Motor neuron (in vitro differentiated cells): ENCODE measurements around the gene CLCN2. TPM values are rescaled to one million over a fixed set of nuclear protein-coding genes. Genes with fewer than 3 reads are reported as not detected.
A peak's percentile ranks its signal among the peaks of the same experiment; 100 is the strongest.

Experiments used
- ATAC-seq, 8 experiments: fragments of 200-7000 bp; cut with Tn5 transposase; replicated peaks in 6 of 8; 2 replicates each; pipeline ENCODE4 v1.8.0; 2021; ENCODE audit warnings: mild to moderate bottlenecking in 8 of 8, moderate library complexity in 8 of 8
- H3K27ac ChIP-seq, 2 donors: fragments of 250-450 bp; sonication (Bioruptor Pico); 2 replicates each; pipeline ENCODE4 v1.9.0; 2021; ENCODE audit warnings: antibody characterized with exemption in 2 of 2, mild to moderate bottlenecking in 2 of 2, moderate library complexity in 1 of 2
- H3K4me1 ChIP-seq, 2 donors: fragments of 250-450 bp; sonication (Bioruptor Pico); replicated peaks in 1 of 2; 2 replicates each; pipeline ENCODE4 v1.6.1; 2021; ENCODE audit warnings: antibody characterized with exemption in 2 of 2, mild to moderate bottlenecking in 2 of 2, moderate library complexity in 1 of 2
- H3K4me3 ChIP-seq, 5 donors: fragments of 250-450 bp; sonication (Bioruptor Pico); 2 replicates each; pipeline ENCODE4 v1.9.0; 2021; ENCODE audit warnings: antibody characterized with exemption in 5 of 5, mild to moderate bottlenecking in 5 of 5, moderate library complexity in 4 of 5
- WGBS, 10 experiments: fragments of 450-650 bp; shearing (Covaris generic); methylation state at CpG; one replicate each; pipeline ENCODE4 v1.0.0; 2022; 5-methylcytosine and 5-hydroxymethylcytosine counted together
- in situ Hi-C, 9 experiments: fragments of 400-800 bp; cut with MboI; loops; one replicate each; pipeline ENCODE4 v1.15.0; 2021; ENCODE audit warnings: low sequenced_read_pairs in 9 of 9, low pct_unique_long_range_greater_than_20kb in 2 of 9; ENCODE audit not compliant: unreplicated experiment in 9 of 9
- total RNA-seq, 8 experiments: library from RNA; unstranded; fragments of 300-600 nt; gene quantifications; 2 replicates each; pipeline versions ENCODE4 v1.2.3 to v1.2.4, GENCODE V29; 2022

Gene CLCN2
- total RNA-seq, 8 experiments from 2014 or later = 6.1 to 30.9 (median 13.1) TPM

DNA sequence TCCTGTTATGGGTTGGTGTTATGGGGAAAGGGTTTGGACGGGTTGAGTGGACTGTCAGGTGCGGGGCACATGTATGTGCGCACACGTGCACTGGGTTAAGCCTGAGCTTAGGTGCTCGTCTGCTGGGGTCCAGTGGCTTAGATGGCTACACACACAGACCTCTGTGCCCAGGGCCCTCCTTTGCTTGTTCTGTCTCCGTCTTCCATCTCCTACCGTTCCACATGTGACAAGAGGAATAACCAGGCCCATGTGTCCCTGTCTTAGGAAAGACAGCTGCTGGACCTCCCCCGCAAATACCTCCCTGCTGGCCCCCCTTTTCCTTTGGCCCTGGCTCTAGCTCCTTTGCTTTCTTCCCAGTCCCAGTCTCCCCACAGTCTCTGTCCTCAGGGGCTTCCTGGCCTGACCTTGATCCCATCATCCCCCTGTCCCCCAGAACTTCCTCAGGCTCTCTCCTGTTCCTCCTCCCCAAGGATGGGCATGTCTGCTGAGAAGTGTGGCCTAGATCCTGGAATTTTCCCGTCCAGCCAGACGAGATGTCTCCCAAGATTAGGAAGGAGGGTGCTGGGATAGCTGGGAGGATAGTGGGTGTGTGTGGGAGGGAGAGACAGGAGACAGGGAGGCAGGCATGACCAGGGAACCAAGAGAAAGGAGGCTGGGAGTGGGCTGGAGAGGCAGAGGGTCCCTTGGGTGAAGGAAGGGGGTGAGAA is 17.4 kb upstream of the CLCN2 start:
- WGBS, 10 experiments = 20 to 92% (median 63%) methylated on average over 1 to 7 of the region's 10 CpGs; no CpG with 5 or more reads in 2 of the 10 experiments
- peaks cover 18 to 31% of the 10 kb centered on the region in 2 donors for H3K4me1 ChIP-seq
- no peak for ATAC-seq
- H3K27ac ChIP-seq = peak overlapping the region in 1 of 2 donors; percentile 82
- in situ Hi-C loops = loop anchor here in 4 of 9 experiments (10.0 to 25.0 kb wide), 3 partner anchors 156 to 166 kb away; no protein-coding TSS in a partner anchor
- peak overlapping the region in 3 of 5 donors; percentile 54 to 89 (median 80) for H3K4me3 ChIP-seq

- Histone ChIP-seq H3K27ac (no peak within 1 kb of the TSS), H3K4me3 (peak within 1 kb of the TSS in 1 of 5 donors; percentile 12), H3K4me1 (peaks cover 18 to 31% of the 10 kb centered on the region in 2 donors)
- peak in 7 of 8 experiments; percentile 5 to 37 (median 24) for ATAC-seq
- 17 to 60% (median 59%) methylated on average over 1 to 5 of the region's 7 CpGs; no CpG with 5 or more reads in 7 of the 10 experiments for WGBS, 10 experiments
- in situ Hi-C loops = loop anchor here in 4 of 9 experiments (10.0 to 25.0 kb wide), 3 partner anchors 157 to 167 kb away; no protein-coding TSS in a partner anchor
These were observed 16.6 kb upstream of the CLCN2 start, which contains the start of gene THPO for GRCh38 chr3:184377882-184378445. Gene THPO (minus strand): TSS chr3:184378207. CDS start chr3:184376259, 1,948 bp downstream.

GRCh38 chr3:184377374-184377773 is 16.0 kb upstream of the CLCN2 start:
- ATAC-seq = no peak
- WGBS, 10 experiments = 66 to 100% (median 100%) methylated on average over 1 to 3 of the region's 5 CpGs; no CpG with 5 or more reads in 5 of the 10 experiments
- in situ Hi-C loops = loop anchor here in 4 of 9 experiments (10.0 to 25.0 kb wide), 3 partner anchors 157 to 167 kb away; no protein-coding TSS in a partner anchor
- H3K4me1 ChIP-seq = peaks cover 18 to 32% of the 10 kb centered on the region in 2 donors
- no peak overlapping the region for H3K27ac ChIP-seq
- H3K4me3 ChIP-seq = no peak overlapping the region

- H3K4me1 ChIP-seq = peaks cover 25 to 35% of the 10 kb centered on the region in 2 donors
- WGBS, 10 experiments = 33 to 100% (median 85%) methylated on average over 1 to 7 of the region's 12 CpGs; no CpG with 5 or more reads in 2 of the 10 experiments
- ATAC-seq = no peak
- in situ Hi-C loops = loop anchor here in 4 of 9 experiments (10.0 to 25.0 kb wide), 3 partner anchors 159 to 169 kb away; no protein-coding TSS in a partner anchor
- no peak overlapping the region for H3K27ac ChIP-seq
- no peak overlapping the region for H3K4me3 ChIP-seq
These were observed 14.5 kb upstream of the CLCN2 start for GRCh38 chr3:184375747-184376461.

- Histone ChIP-seq H3K27ac (no peak overlapping the region), H3K4me1 (peaks cover 18 to 22% of the 10 kb centered on the region in 2 donors), H3K4me3 (no peak overlapping the region)
- WGBS, 10 experiments = 0 to 100% (median 70%) methylated on average over 1 to 5 of the region's 6 CpGs; no CpG with 5 or more reads in 3 of the 10 experiments
- peak in 3 of 8 experiments; percentile 9 to 56 (median 55) for ATAC-seq
- in situ Hi-C loops = loop anchor here in 7 of 9 experiments (10.0 to 25.0 kb wide), 5 partner anchors 161 to 414 kb away; no protein-coding TSS in a partner anchor
These were observed 12.0 kb upstream of the CLCN2 start for GRCh38 chr3:184373422-184373821.

- Histone ChIP-seq H3K27ac (no peak overlapping the region), H3K4me3 (no peak overlapping the region), H3K4me1 (peaks cover 13 to 16% of the 10 kb centered on the region in 2 donors)
- in situ Hi-C loops = loop anchor here in 7 of 9 experiments (10.0 to 25.0 kb wide), 5 partner anchors 162 to 414 kb away; no protein-coding TSS in a partner anchor
- peak in 2 of 8 experiments; percentile 0 to 2 for ATAC-seq
- WGBS, 10 experiments = 11 to 77% (median 36%) methylated on average over 1 to 3 of the region's 5 CpGs; no CpG with 5 or more reads in 6 of the 10 experiments
These were observed 11.5 kb upstream of the CLCN2 start for GRCh38 chr3:184372911-184373310.

GRCh38 chr3:184372296-184372821 is 11.0 kb upstream of the CLCN2 start:
- ATAC-seq = peak in 2 of 8 experiments; percentile 11 to 13
- no peak overlapping the region for H3K4me3 ChIP-seq
- H3K27ac ChIP-seq = no peak overlapping the region
- in situ Hi-C loops = loop anchor here in 7 of 9 experiments (10.0 to 25.0 kb wide), 5 partner anchors 162 to 415 kb away; no protein-coding TSS in a partner anchor
- 56 to 100% (median 76%) methylated on average over 1 to 4 of the region's 8 CpGs; no CpG with 5 or more reads in 5 of the 10 experiments for WGBS, 10 experiments
- peaks cover 8 to 11% of the 10 kb centered on the region in 2 donors for H3K4me1 ChIP-seq

- Histone ChIP-seq H3K4me1 (peaks cover 7% of the 10 kb centered on the region in 2 donors), H3K27ac (no peak overlapping the region), H3K4me3 (no peak overlapping the region)
- peak; percentile 39 to 98 (median 95) for ATAC-seq
- WGBS, 10 experiments = 0 to 67% (median 44%) methylated on average over 1 to 5 of the region's 5 CpGs
- in situ Hi-C loops = loop anchor here in 7 of 9 experiments (10.0 to 25.0 kb wide), 5 partner anchors 163 to 416 kb away; no protein-coding TSS in a partner anchor
These were observed 10.2 kb upstream of the CLCN2 start for GRCh38 chr3:184371570-184372018.

- 13 to 100% (median 94%) methylated on average over 1 to 3 of the region's 3 CpGs; no CpG with 5 or more reads in 3 of the 10 experiments for WGBS, 10 experiments
- Histone ChIP-seq H3K4me1 (peaks cover 16 to 17% of the 10 kb centered on the region in 2 donors), H3K4me3 (no peak overlapping the region), H3K27ac (no peak overlapping the region)
- in situ Hi-C loops = loop anchor here in 5 of 9 experiments (25.0 kb wide), 3 partner anchors 169 to 419 kb away; no protein-coding TSS in a partner anchor
- peak in 2 of 8 experiments; percentile 53 to 61 for ATAC-seq
These were observed 7.3 kb upstream of the CLCN2 start for GRCh38 chr3:184368586-184369183.

GRCh38 chr3:184368116-184368515 is 6.7 kb upstream of the CLCN2 start:
- Histone ChIP-seq H3K4me1 (peaks cover 16 to 17% of the 10 kb centered on the region in 2 donors), H3K4me3 (no peak overlapping the region), H3K27ac (no peak overlapping the region)
- WGBS, 10 experiments = 40 to 90% (median 80%) methylated on average over 1 to 7 of the region's 9 CpGs; no CpG with 5 or more reads in 5 of the 10 experiments
- in situ Hi-C loops = loop anchor here in 5 of 9 experiments (25.0 kb wide), 3 partner anchors 169 to 419 kb away; no protein-coding TSS in a partner anchor
- peak in 1 of 8 experiments; percentile 0 for ATAC-seq

GRCh38 chr3:184366619-184367289 is 5.3 kb upstream of the CLCN2 start:
- Histone ChIP-seq H3K27ac (no peak overlapping the region), H3K4me3 (no peak overlapping the region), H3K4me1 (peaks cover 11% of the 10 kb centered on the region in 2 donors)
- no peak for ATAC-seq
- 0 to 100% (median 91%) methylated on average over 1 to 5 of the region's 5 CpGs; no CpG with 5 or more reads in 4 of the 10 experiments for WGBS, 10 experiments
- in situ Hi-C loops = loop anchor here in 5 of 9 experiments (25.0 kb wide), 3 partner anchors 171 to 421 kb away; no protein-coding TSS in a partner anchor
